Peyer's patch (tissue), 4 donors: ENCODE results near the gene LYST.

Source experiments
- CTCF ChIP-seq, 6 experiments: fragments of 450-650 bp in 4 of 6; fragments of 200-600 bp in 2 of 6; sonication (generic) in 1 of 6; IDR thresholded peaks; one replicate each; pipeline ENCODE4 v1.5.1; 2017 to 2019; ENCODE audit warnings: antibody characterized with exemption in 6 of 6, mild to moderate bottlenecking in 3 of 6, moderate library complexity in 1 of 6
- POLR2A ChIP-seq, 2 donors: fragments of 450-650 bp; IDR thresholded peaks; one replicate each; pipeline ENCODE4 v1.5.1; 2017; ENCODE audit warnings: antibody characterized with exemption in 2 of 2, mild to moderate bottlenecking in 2 of 2, moderate library complexity in 2 of 2

GRCh38 chr1:235648954-235649367 is 217.7 kb downstream of the LYST start:
- no peak for TF ChIP-seq POLR2A (IDR thresholded peaks at IDR 0.05)
- no peak for TF ChIP-seq CTCF (IDR thresholded peaks at IDR 0.05)
